ENCODE measurements around the gene SRRM4. TPM values are rescaled to one million over a fixed set of nuclear protein-coding genes. Genes with fewer than 3 reads are reported as not detected.

Gene SRRM4
- polyA plus RNA-seq, 2 donors: under 0.01 TPM

DNA sequence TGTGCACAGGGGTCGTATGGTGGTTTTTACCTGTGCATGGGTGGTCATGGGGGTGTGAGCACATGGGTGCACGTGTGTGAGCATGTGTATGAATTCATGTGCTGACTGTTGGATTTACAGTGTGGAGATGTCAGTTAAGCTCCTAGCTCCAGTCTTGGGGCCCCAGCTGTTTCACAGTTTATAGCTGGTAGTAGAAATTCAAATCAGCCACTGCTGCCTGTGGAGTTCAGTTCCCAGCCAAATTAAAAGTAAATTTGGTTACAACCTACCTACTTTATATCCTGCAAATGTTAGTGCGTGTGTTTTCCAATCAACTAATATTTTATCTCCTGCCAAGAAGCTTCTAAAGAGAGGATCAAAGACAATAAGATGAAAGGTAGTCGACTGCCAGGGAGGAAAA lies 141.4 kb downstream of the SRRM4 start:
- H3K4me1 ChIP-seq (ENCODE audit: control insufficient read depth in 2 of 2, insufficient read depth in 2 of 2, low read length in 1 of 2): no peaks in the 10 kb centered on the region
- no peaks in the 10 kb centered on the region for H3K9me3 ChIP-seq (ENCODE audit: control insufficient read depth in 2 of 2, insufficient read depth in 1 of 2, low read depth in 1 of 2, low read length in 1 of 2)
- WGBS, 2 donors: 48 to 58% methylated on average over 4 of the region's 4 CpGs

DNA sequence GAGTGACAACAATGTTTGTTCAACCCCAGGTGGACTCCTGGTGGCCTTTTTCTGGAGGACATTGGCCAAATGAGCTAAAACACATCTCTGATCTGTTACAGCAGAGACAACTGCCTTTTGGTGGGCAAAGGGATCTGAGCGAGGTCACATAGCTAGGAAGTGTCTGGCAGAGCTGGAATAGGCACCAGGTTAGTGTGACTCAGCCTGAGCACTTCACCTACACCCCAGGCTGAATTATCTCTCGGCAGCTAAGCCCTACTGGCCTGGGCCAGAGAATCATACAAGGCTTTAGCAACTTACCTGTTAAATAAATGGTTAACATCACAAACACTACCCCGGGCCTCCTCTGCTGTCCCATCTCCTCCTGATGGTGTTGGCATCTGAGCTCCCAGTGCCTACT lies 147.2 kb downstream of the SRRM4 start:
- no peaks in the 10 kb centered on the region for H3K36me3 ChIP-seq (ENCODE audit: control insufficient read depth in 2 of 2, insufficient read depth in 2 of 2, low read length in 1 of 2)
- no peaks in the 10 kb centered on the region for H3K27me3 ChIP-seq (ENCODE audit: control insufficient read depth in 1 of 2, insufficient read depth in 2 of 2, low read length in 2 of 2)
- WGBS, 2 donors: 61 to 63% methylated on average over 3 of the region's 3 CpGs
- H3K4me3 ChIP-seq (ENCODE audit: low read depth in 1 of 2, low read length in 2 of 2): no peak overlapping the region
- no peak overlapping the region for H3K27ac ChIP-seq (ENCODE audit: low read depth in 2 of 2, low read length in 1 of 2)
- peaks cover 0 to 3% of the 10 kb centered on the region in 2 donors for H3K9me3 ChIP-seq (ENCODE audit: control insufficient read depth in 2 of 2, insufficient read depth in 1 of 2, low read depth in 1 of 2, low read length in 1 of 2)
- H3K4me1 ChIP-seq (ENCODE audit: control insufficient read depth in 2 of 2, insufficient read depth in 2 of 2, low read length in 1 of 2): no peaks in the 10 kb centered on the region

More for the DNA sequence above, 141.4 kb downstream of the SRRM4 start:
- Histone ChIP-seq H3K27ac (ENCODE audit: low read depth in 2 of 2, low read length in 1 of 2) (no peak overlapping the region), H3K36me3 (ENCODE audit: control insufficient read depth in 2 of 2, insufficient read depth in 2 of 2, low read length in 1 of 2) (no peaks in the 10 kb centered on the region), H3K27me3 (ENCODE audit: control insufficient read depth in 1 of 2, insufficient read depth in 2 of 2, low read length in 2 of 2) (no peaks in the 10 kb centered on the region), H3K4me3 (ENCODE audit: low read depth in 1 of 2, low read length in 2 of 2) (no peak overlapping the region)

DNA sequence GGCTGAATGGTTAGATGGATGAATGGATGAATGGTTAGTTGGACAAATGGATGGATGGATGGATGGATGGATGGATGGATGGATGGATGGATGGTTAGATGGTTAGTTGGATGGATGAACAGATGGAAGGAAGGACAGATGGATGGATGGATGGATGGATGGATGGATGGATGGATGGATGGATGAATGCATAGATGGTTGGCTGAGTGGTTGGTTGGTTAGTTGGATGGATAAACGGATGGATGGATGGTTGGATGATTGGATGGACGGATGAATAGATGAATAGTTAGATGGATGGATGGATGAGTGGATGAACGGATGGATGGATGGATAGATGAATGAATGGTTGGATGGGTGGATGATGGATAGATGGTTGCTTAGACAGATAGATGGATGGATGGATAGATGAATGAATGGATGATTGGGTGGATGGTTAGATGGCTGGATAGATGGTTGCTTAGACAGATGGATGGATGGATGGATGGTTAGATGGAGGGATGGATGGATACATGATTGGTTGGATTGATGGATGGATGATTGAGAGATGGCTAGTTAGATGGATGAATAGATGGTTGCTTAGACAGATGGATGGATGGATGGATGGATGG lies 148.6 kb downstream of the SRRM4 start:
- Histone ChIP-seq H3K9me3 (ENCODE audit: control insufficient read depth in 2 of 2, insufficient read depth in 1 of 2, low read depth in 1 of 2, low read length in 1 of 2) (peaks cover 2 to 3% of the 10 kb centered on the region in 2 donors), H3K27me3 (ENCODE audit: control insufficient read depth in 1 of 2, insufficient read depth in 2 of 2, low read length in 2 of 2) (no peaks in the 10 kb centered on the region), H3K4me3 (ENCODE audit: low read depth in 1 of 2, low read length in 2 of 2) (no peak overlapping the region), H3K36me3 (ENCODE audit: control insufficient read depth in 2 of 2, insufficient read depth in 2 of 2, low read length in 1 of 2) (no peaks in the 10 kb centered on the region), H3K27ac (ENCODE audit: low read depth in 2 of 2, low read length in 1 of 2) (no peak overlapping the region), H3K4me1 (ENCODE audit: control insufficient read depth in 2 of 2, insufficient read depth in 2 of 2, low read length in 1 of 2) (no peaks in the 10 kb centered on the region)
- 71 to 80% methylated on average over 3 of the region's 3 CpGs for WGBS, 2 donors

DNA sequence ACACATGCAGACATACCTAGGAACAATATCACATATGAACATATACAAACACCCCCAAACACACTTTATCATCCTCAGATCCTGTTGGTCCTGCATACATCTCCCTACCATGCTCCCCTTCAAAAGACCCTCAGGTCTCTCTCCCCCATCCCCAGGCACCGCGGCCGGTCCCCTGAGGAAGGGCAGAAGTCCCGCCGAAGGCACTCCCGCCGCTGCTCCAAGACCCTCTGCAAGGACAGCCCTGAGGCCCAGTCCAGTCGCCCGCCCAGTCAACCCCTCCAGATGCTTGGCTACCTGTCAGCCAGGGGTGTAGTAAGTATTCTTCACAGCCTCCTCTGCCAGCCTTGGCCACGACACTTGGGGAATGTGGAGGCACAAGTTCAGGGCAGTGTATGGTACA lies 149.2 kb downstream of the SRRM4 start:
- peaks cover 2 to 3% of the 10 kb centered on the region in 2 donors for H3K9me3 ChIP-seq (ENCODE audit: control insufficient read depth in 2 of 2, insufficient read depth in 1 of 2, low read depth in 1 of 2, low read length in 1 of 2)
- WGBS, 2 donors: 92 to 93% methylated on average over 10 of the region's 10 CpGs
- H3K36me3 ChIP-seq (ENCODE audit: control insufficient read depth in 2 of 2, insufficient read depth in 2 of 2, low read length in 1 of 2): no peaks in the 10 kb centered on the region
- H3K4me1 ChIP-seq (ENCODE audit: control insufficient read depth in 2 of 2, insufficient read depth in 2 of 2, low read length in 1 of 2): no peaks in the 10 kb centered on the region
- H3K4me3 ChIP-seq (ENCODE audit: low read depth in 1 of 2, low read length in 2 of 2): no peak overlapping the region
- no peak overlapping the region for H3K27ac ChIP-seq (ENCODE audit: low read depth in 2 of 2, low read length in 1 of 2)
- H3K27me3 ChIP-seq (ENCODE audit: control insufficient read depth in 1 of 2, insufficient read depth in 2 of 2, low read length in 2 of 2): no peaks in the 10 kb centered on the region

DNA sequence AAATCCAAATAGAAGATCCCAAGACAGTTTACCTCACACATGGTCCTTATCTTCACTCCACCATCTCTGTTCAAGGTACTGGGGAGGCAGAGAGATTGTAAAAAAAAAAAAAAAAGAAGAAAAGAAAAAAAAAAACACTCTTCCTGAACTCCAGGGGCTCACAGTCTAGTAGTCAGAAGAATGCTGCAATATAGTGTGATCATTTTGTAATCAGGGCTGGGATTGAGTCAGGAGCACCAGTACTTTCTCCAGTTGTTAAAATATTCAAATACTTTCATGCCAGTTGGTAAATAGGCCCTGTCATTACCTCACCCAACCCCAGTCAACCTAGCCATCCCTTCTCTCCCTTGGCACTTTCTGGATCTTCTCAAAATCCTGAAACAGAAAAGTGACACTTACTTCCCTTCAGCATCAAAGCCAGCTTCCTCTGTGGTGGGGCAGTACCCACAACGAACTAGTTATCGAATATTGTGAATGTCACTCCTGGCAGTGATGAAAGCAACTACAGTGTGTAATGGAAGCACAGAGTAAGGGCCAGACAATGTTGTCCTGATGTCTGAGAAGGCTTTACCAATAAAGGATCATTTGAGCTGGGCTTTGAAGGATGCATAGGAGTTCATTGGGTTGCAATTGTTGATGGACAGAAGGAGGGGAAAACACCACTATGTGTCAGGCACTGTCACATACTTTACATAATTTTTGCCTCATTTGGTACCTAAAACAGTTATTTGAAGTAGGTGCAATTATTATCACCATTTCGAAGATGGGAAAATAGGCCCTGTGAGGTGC lies 153.1 kb downstream of the SRRM4 start:
- no peaks in the 10 kb centered on the region for H3K36me3 ChIP-seq (ENCODE audit: control insufficient read depth in 2 of 2, insufficient read depth in 2 of 2, low read length in 1 of 2)
- H3K4me3 ChIP-seq (ENCODE audit: low read depth in 1 of 2, low read length in 2 of 2): no peak overlapping the region
- no peaks in the 10 kb centered on the region for H3K4me1 ChIP-seq (ENCODE audit: control insufficient read depth in 2 of 2, insufficient read depth in 2 of 2, low read length in 1 of 2)
- no peaks in the 10 kb centered on the region for H3K27me3 ChIP-seq (ENCODE audit: control insufficient read depth in 1 of 2, insufficient read depth in 2 of 2, low read length in 2 of 2)
- H3K27ac ChIP-seq (ENCODE audit: low read depth in 2 of 2, low read length in 1 of 2): no peak overlapping the region
- peaks cover 2 to 3% of the 10 kb centered on the region in 2 donors for H3K9me3 ChIP-seq (ENCODE audit: control insufficient read depth in 2 of 2, insufficient read depth in 1 of 2, low read depth in 1 of 2, low read length in 1 of 2)
- 83% methylated on average over 3 of the region's 3 CpGs for WGBS, 2 donors

DNA sequence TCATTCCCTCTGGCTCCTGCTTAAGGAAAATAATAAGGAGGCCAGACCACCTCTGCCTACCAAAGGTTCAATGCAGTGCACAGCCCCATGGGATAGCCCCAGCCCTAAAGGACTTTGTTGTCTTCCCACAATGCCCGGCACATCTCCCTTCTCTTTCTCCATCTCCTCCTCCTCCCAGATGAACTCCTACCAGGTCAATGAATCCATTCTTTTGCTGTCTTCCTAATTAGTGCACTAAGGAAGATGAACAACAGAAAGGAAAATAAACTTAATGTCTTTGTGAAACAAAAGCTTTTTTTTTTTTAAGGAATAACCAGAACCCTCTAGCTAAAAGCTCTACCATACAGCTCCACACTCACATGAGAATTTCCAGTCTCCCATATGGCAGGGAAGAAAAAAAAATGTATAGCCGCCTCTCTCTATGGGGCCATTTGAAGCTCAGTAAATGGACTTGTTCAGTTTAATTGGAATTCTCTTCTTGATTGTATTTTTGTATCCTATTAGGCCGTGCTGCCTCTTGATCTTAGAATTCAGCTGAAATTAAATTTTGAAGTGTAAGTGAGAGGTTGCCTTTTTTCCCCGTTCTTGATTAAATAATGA lies 155.6 kb downstream of the SRRM4 start:
- Histone ChIP-seq H3K4me1 (ENCODE audit: control insufficient read depth in 2 of 2, insufficient read depth in 2 of 2, low read length in 1 of 2) (no peaks in the 10 kb centered on the region), H3K4me3 (ENCODE audit: low read depth in 1 of 2, low read length in 2 of 2) (no peak overlapping the region), H3K9me3 (ENCODE audit: control insufficient read depth in 2 of 2, insufficient read depth in 1 of 2, low read depth in 1 of 2, low read length in 1 of 2) (peaks cover 2 to 3% of the 10 kb centered on the region in 2 donors), H3K27me3 (ENCODE audit: control insufficient read depth in 1 of 2, insufficient read depth in 2 of 2, low read length in 2 of 2) (no peaks in the 10 kb centered on the region), H3K36me3 (ENCODE audit: control insufficient read depth in 2 of 2, insufficient read depth in 2 of 2, low read length in 1 of 2) (no peaks in the 10 kb centered on the region), H3K27ac (ENCODE audit: low read depth in 2 of 2, low read length in 1 of 2) (no peak overlapping the region)
- 78 to 82% methylated on average over 4 of the region's 4 CpGs for WGBS, 2 donors

DNA sequence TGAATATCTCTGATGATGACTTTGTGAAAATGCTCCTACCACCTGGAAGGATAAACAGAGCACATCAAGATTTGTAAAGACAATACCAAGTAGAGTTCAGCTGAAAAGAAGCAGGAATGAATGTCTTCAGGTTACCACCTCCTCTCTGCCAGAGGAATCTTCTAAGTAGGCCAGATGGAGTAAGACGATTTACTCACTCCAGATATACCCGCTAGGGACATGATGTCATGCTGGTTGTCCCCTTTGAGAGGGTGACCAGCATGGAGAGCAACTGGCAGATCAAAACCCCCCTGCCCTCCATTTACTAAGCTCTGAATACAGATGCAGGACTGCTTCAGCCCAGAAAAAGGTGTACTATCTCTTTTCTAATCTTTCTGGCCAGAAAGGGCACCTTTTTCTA lies 158.1 kb downstream of the SRRM4 start:
- no peaks in the 10 kb centered on the region for H3K36me3 ChIP-seq (ENCODE audit: control insufficient read depth in 2 of 2, insufficient read depth in 2 of 2, low read length in 1 of 2)
- no peaks in the 10 kb centered on the region for H3K27me3 ChIP-seq (ENCODE audit: control insufficient read depth in 1 of 2, insufficient read depth in 2 of 2, low read length in 2 of 2)
- peaks cover 0 to under 1% of the 10 kb centered on the region in 2 donors for H3K9me3 ChIP-seq (ENCODE audit: control insufficient read depth in 2 of 2, insufficient read depth in 1 of 2, low read depth in 1 of 2, low read length in 1 of 2)
- H3K4me3 ChIP-seq (ENCODE audit: low read depth in 1 of 2, low read length in 2 of 2): no peak overlapping the region
- 82 to 91% methylated on average over 2 of the region's 2 CpGs for WGBS, 2 donors
- no peak overlapping the region for H3K27ac ChIP-seq (ENCODE audit: low read depth in 2 of 2, low read length in 1 of 2)
- H3K4me1 ChIP-seq (ENCODE audit: control insufficient read depth in 2 of 2, insufficient read depth in 2 of 2, low read length in 1 of 2): no peaks in the 10 kb centered on the region

DNA sequence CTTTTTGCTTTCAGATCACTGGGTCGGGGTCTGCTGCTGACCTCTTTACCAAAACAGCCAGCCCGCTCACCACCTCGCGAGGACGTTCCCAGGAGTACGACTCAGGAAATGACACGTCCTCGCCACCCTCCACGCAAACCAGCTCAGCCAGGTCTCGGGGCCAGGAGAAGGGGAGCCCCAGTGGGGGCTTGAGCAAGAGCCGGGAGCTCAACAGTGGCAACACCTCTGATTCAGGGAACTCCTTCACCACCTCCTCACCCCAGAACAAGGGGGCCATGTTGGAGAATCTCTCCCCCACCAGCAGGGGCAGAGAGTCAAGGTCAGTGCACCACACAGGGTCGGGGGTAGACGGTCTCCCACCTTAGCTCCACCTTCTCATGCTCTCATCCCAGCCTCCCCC lies 164.0 kb downstream of the SRRM4 start:
- Histone ChIP-seq H3K9me3 (ENCODE audit: control insufficient read depth in 2 of 2, insufficient read depth in 1 of 2, low read depth in 1 of 2, low read length in 1 of 2) (no peaks in the 10 kb centered on the region), H3K4me3 (ENCODE audit: low read depth in 1 of 2, low read length in 2 of 2) (no peak overlapping the region), H3K27ac (ENCODE audit: low read depth in 2 of 2, low read length in 1 of 2) (no peak overlapping the region), H3K4me1 (ENCODE audit: control insufficient read depth in 2 of 2, insufficient read depth in 2 of 2, low read length in 1 of 2) (no peaks in the 10 kb centered on the region), H3K27me3 (ENCODE audit: control insufficient read depth in 1 of 2, insufficient read depth in 2 of 2, low read length in 2 of 2) (no peaks in the 10 kb centered on the region), H3K36me3 (ENCODE audit: control insufficient read depth in 2 of 2, insufficient read depth in 2 of 2, low read length in 1 of 2) (no peaks in the 10 kb centered on the region)
- 65 to 68% methylated on average over 13 of the region's 13 CpGs for WGBS, 2 donors

DNA sequence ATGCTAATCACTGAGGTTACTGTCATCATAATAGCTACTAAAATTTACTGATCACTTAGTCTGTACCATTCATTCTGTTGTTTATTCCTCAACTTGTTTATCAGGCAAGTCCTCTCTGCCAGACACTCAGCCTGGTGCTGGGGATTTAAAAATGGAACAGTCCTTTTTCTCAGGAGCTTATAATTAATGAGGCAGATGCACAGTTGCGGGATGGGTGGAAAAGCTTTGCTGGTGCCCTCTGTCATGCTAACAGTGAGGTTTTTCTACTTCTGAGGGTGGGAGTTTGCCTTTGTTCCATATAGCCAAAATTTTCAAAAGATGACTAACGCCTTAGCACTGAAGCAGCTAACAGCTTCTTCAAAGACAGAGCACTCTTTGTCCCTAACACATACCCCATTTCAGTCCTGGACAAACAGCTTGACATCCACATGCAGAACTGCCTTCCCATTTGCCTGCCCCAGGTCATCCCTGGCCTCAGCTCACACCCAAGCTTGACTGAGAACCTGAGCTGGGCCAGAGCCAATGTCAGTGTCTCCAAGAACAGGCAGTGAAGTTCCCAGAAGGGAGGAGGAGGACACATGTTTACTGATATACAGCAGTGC lies 166.6 kb downstream of the SRRM4 start:
- Histone ChIP-seq H3K4me3 (ENCODE audit: low read depth in 1 of 2, low read length in 2 of 2) (no peak overlapping the region), H3K27me3 (ENCODE audit: control insufficient read depth in 1 of 2, insufficient read depth in 2 of 2, low read length in 2 of 2) (no peaks in the 10 kb centered on the region), H3K4me1 (ENCODE audit: control insufficient read depth in 2 of 2, insufficient read depth in 2 of 2, low read length in 1 of 2) (no peaks in the 10 kb centered on the region), H3K36me3 (ENCODE audit: control insufficient read depth in 2 of 2, insufficient read depth in 2 of 2, low read length in 1 of 2) (no peaks in the 10 kb centered on the region), H3K27ac (ENCODE audit: low read depth in 2 of 2, low read length in 1 of 2) (no peak overlapping the region), H3K9me3 (ENCODE audit: control insufficient read depth in 2 of 2, insufficient read depth in 1 of 2, low read depth in 1 of 2, low read length in 1 of 2) (peaks cover 3 to 4% of the 10 kb centered on the region in 2 donors)
- WGBS, 2 donors: 61 to 63% methylated on average over 2 of the region's 2 CpGs
